Astrocyte (in vitro differentiated cells and primary cell): ENCODE data around the gene EXD2. TPM values are rescaled to one million over a fixed set of nuclear protein-coding genes. Genes with fewer than 3 reads are reported as not detected.
"Not testable (repeated sequence)": the region's sequence is repeated elsewhere in the genome, so short reads cannot be mapped to it uniquely, and the experiment has no call there.

Source experiments
- DNase-seq: peaks from one replicate; pipeline ENCODE4 v3.0.0-alpha.2; 2010; ENCODE audit warnings: low read depth
- FAIRE-seq: peaks from 2 replicates; lab custom pipeline; 2011; peaks lifted over from hg19 to GRCh38; lab: Jason Lieb, UNC
- H2AFZ ChIP-seq: 2 replicates; pipeline ENCODE4 v1.6.0; 2012; ENCODE audit warnings: low read depth, low read length, inconsistent platforms
- H3K27ac ChIP-seq: 2 replicates; pipeline ENCODE4 v1.5.1; 2011; ENCODE audit warnings: low read depth, low read length, inconsistent platforms
- H3K27me3 ChIP-seq: 2 replicates; pipeline ENCODE4 v1.6.0; 2011; ENCODE audit warnings: low read length, inconsistent platforms; ENCODE audit not compliant: insufficient read depth
- H3K36me3 ChIP-seq: 2 replicates; pipeline ENCODE4 v1.5.1; 2011; ENCODE audit warnings: low read length, inconsistent platforms; ENCODE audit not compliant: insufficient read depth
- H3K4me1 ChIP-seq: 2 replicates; pipeline ENCODE4 v1.5.1; 2011; ENCODE audit warnings: low read length, inconsistent platforms; ENCODE audit not compliant: insufficient read depth
- H3K4me2 ChIP-seq: 2 replicates; pipeline ENCODE4 v1.6.0; 2012; ENCODE audit warnings: low read length, inconsistent platforms
- H3K4me3 ChIP-seq: 2 replicates; pipeline ENCODE4 v1.5.1; 2011; ENCODE audit warnings: low read depth, mild to moderate bottlenecking, low read length, inconsistent platforms; ENCODE audit not compliant: insufficient read depth
- H3K79me2 ChIP-seq: 2 replicates; pipeline ENCODE4 v1.6.0; 2012; ENCODE audit warnings: mild to moderate bottlenecking, low read length, inconsistent platforms; ENCODE audit not compliant: insufficient read depth
- H3K9ac ChIP-seq: 2 replicates; pipeline ENCODE4 v1.6.0; 2012; ENCODE audit warnings: mild to moderate bottlenecking, low read length, inconsistent platforms
- H3K9me3 ChIP-seq: 2 replicates; pipeline ENCODE4 v1.5.1; 2012; ENCODE audit warnings: low read depth, mild to moderate bottlenecking, low read length, inconsistent platforms; ENCODE audit not compliant: insufficient read depth
- H4K20me1 ChIP-seq: 2 replicates; pipeline ENCODE4 v1.6.0; 2012; ENCODE audit warnings: low read length, inconsistent platforms; ENCODE audit not compliant: insufficient read depth
- H3K27ac Mint-ChIP-seq: one replicate; pipeline ENCODE4 v1.8.0; 2021; ENCODE audit warnings: mild to moderate bottlenecking, mixed read lengths; ENCODE audit not compliant: unreplicated experiment
- H3K27me3 Mint-ChIP-seq: one replicate; pipeline ENCODE4 v1.8.0; 2021; ENCODE audit warnings: low read depth, mixed read lengths; ENCODE audit not compliant: unreplicated experiment
- H3K36me3 Mint-ChIP-seq: one replicate; pipeline ENCODE4 v1.8.0; 2021; ENCODE audit warnings: low read depth, mixed read lengths; ENCODE audit not compliant: unreplicated experiment
- H3K4me1 Mint-ChIP-seq: one replicate; pipeline ENCODE4 v1.8.0; 2021; ENCODE audit warnings: low read depth, mixed read lengths; ENCODE audit not compliant: unreplicated experiment
- H3K4me3 Mint-ChIP-seq: one replicate; pipeline ENCODE4 v1.8.0; 2021; ENCODE audit warnings: mild to moderate bottlenecking, moderate library complexity, mixed read lengths; ENCODE audit not compliant: unreplicated experiment
- H3K9me3 Mint-ChIP-seq: one replicate; pipeline ENCODE4 v1.8.0; 2021; ENCODE audit warnings: mild to moderate bottlenecking, mixed read lengths; ENCODE audit not compliant: unreplicated experiment
- EZH2 ChIP-seq: IDR thresholded peaks from 2 replicates; pipeline ENCODE4 v1.6.1; 2012; ENCODE audit warnings: mild to moderate bottlenecking, low read length, inconsistent platforms; ENCODE audit not compliant: insufficient read depth
- total RNA-seq: library from RNA; stranded (reverse); gene quantifications from 2 replicates; pipeline ENCODE4 v1.2.1, GENCODE V29; 2021
- TF ChIP-seq, protein P1 (sequence below): IDR thresholded peaks from 2 replicates; pipeline ENCODE4 v1.5.1; 2011; ENCODE audit warnings: low read depth, mild to moderate bottlenecking, inconsistent platforms, low read length, moderate library complexity; ENCODE audit not compliant: insufficient read depth

EXD2 gene
- total RNA-seq, 1 donor from 2014 or later, result 30.7 TPM

DNA sequence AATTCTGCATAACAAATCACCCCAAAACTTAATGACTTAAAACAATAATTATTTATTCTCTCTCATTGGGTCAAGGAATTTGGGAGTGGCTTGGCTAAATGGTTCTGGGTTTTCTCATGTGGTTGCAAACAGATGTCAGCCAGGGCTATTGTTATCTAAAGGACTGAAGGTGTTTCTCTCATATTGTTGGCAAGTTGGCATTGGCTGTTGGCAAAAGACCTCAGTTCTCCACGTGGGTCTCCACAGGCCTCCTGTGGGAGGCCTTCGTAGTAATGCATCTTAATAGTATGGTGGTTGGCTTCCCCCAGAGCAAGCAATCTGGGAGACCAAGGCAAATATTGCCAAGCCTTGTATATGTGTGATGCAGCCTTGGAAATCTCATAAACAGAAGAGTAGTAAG, 83.0 kb downstream of the EXD2 start:
- H4K20me1 ChIP-seq, result no peaks in the 10 kb centered on the region
- Mint-ChIP-seq H3K36me3 (peaks cover 10% of the 10 kb centered on the region), H3K9me3 (peaks cover 11% of the 10 kb centered on the region), H3K4me3 (no peak overlapping the region), H3K27me3 (peaks cover 28% of the 10 kb centered on the region), H3K4me1 (peaks cover 3% of the 10 kb centered on the region), H3K27ac (no peak overlapping the region)
- H3K27ac ChIP-seq, result no peak overlapping the region
- H3K27me3 ChIP-seq, result no peaks in the 10 kb centered on the region
- H3K4me1 ChIP-seq, result peaks cover under 1% of the 10 kb centered on the region
- no peak overlapping the region for H3K9ac ChIP-seq
- no peaks in the 10 kb centered on the region for H3K9me3 ChIP-seq
- DNase-seq (no peak), FAIRE-seq (no peak)
- H3K36me3 ChIP-seq, result no peaks in the 10 kb centered on the region
- TF ChIP-seq, protein P1, sequence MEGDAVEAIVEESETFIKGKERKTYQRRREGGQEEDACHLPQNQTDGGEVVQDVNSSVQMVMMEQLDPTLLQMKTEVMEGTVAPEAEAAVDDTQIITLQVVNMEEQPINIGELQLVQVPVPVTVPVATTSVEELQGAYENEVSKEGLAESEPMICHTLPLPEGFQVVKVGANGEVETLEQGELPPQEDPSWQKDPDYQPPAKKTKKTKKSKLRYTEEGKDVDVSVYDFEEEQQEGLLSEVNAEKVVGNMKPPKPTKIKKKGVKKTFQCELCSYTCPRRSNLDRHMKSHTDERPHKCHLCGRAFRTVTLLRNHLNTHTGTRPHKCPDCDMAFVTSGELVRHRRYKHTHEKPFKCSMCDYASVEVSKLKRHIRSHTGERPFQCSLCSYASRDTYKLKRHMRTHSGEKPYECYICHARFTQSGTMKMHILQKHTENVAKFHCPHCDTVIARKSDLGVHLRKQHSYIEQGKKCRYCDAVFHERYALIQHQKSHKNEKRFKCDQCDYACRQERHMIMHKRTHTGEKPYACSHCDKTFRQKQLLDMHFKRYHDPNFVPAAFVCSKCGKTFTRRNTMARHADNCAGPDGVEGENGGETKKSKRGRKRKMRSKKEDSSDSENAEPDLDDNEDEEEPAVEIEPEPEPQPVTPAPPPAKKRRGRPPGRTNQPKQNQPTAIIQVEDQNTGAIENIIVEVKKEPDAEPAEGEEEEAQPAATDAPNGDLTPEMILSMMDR, result no peak
- TF ChIP-seq EZH2, result no peak
- no peak overlapping the region for H3K4me3 ChIP-seq
- no peak overlapping the region for H3K4me2 ChIP-seq
- no peak overlapping the region for H2AFZ ChIP-seq
- H3K79me2 ChIP-seq, result no peaks in the 10 kb centered on the region

DNA sequence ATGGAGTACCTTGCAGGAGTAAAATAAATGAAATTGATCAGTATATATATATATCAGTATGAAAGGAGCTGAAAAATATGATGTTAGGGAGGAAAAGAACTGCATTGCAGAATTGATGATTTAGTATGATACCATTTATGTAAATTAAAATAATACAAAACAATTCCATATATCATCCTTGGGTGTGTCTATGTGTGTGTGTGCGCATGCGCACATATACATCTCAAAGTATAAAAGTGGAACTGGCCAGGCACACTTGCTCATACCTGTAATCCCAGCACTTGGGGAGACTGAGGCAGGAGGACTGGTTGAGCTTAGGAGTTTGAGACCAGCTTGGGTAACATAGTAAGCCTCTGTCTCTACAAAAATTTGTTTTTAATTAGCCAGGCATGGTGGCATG, 84.0 kb downstream of the EXD2 start:
- Histone ChIP-seq H3K4me1 (no peaks in the 10 kb centered on the region), H3K4me2 (no peak overlapping the region), H3K36me3 (no peaks in the 10 kb centered on the region), H3K4me3 (no peak overlapping the region), H3K27ac (no peak overlapping the region), H3K79me2 (no peaks in the 10 kb centered on the region), H3K9me3 (no peaks in the 10 kb centered on the region), H3K9ac (no peak overlapping the region), H4K20me1 (no peaks in the 10 kb centered on the region), H2AFZ (no peak overlapping the region), H3K27me3 (no peaks in the 10 kb centered on the region)
- no peak overlapping the region for H3K4me3 Mint-ChIP-seq
- DNase-seq (no peak), FAIRE-seq (no peak)
- H3K36me3 Mint-ChIP-seq, result peaks cover 10% of the 10 kb centered on the region
- H3K27me3 Mint-ChIP-seq, result peaks cover 32% of the 10 kb centered on the region
- H3K27ac Mint-ChIP-seq, result no peak overlapping the region
- peaks cover 2% of the 10 kb centered on the region for H3K4me1 Mint-ChIP-seq
- TF ChIP-seq EZH2, result no peak
- TF ChIP-seq, protein P1, result no peak
- H3K9me3 Mint-ChIP-seq, result peaks cover 11% of the 10 kb centered on the region

DNA sequence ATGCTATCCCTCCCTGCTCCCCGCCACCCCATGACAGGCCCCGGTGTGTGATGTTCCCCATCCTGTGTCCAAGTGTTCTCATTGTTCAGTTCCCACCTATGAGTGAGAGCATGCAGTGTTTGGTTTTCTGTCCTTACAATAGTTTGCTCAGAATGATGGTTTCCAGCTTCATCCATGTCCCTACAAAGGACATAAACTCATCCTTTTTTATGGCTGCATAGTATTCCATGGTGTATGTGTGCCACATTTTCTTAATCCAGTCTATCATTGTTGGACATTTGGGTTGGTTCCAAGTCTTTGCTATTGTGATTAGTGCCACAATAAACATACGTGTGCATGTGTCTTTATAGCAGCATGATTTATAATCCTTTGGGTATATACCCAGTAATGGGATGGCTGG, 86.1 kb downstream of the EXD2 start:
- not testable (repeated sequence) for H3K27ac Mint-ChIP-seq, H3K4me1 Mint-ChIP-seq, H3K79me2 ChIP-seq, H2AFZ ChIP-seq, H3K4me1 ChIP-seq, H3K36me3 ChIP-seq, H3K9ac ChIP-seq, H3K4me2 ChIP-seq, H4K20me1 ChIP-seq, H3K27ac ChIP-seq, H3K9me3 ChIP-seq, FAIRE-seq, H3K4me3 ChIP-seq, H3K27me3 ChIP-seq, DNase-seq, H3K4me3 Mint-ChIP-seq
- Mint-ChIP-seq H3K36me3 (peaks cover 14% of the 10 kb centered on the region), H3K9me3 (peaks cover 11% of the 10 kb centered on the region), H3K27me3 (peaks cover 41% of the 10 kb centered on the region)
